Liver (tissue), 9 donors: ENCODE measurements around the gene FAM210A. TPM values are rescaled to one million over a fixed set of nuclear protein-coding genes. Genes with fewer than 3 reads are reported as not detected.

Experiments
- DNase-seq: peaks from one replicate; pipeline ENCODE4 v3.0.0-alpha.2; 2017; ENCODE audit warnings: low spot score
- H3K27ac ChIP-seq, 2 donors: one replicate each; pipeline ENCODE4 v1.7.0; 2013; ENCODE audit warnings: inconsistent platforms in 2 of 2, low read length in 2 of 2, control low read depth in 1 of 2, low read depth in 1 of 2, mild to moderate bottlenecking in 1 of 2
- H3K27me3 ChIP-seq, 4 donors: one replicate each; pipeline versions ENCODE4 v1.6.1 to v1.7.0; 2013; ENCODE audit warnings: low read length in 3 of 4, inconsistent platforms in 1 of 4, mild to moderate bottlenecking in 1 of 4, moderate library complexity in 1 of 4; ENCODE audit not compliant: control insufficient read depth in 4 of 4, insufficient read depth in 4 of 4
- H3K36me3 ChIP-seq, 4 donors: one replicate each; pipeline versions ENCODE4 v1.6.1 to v1.7.0; 2013; ENCODE audit warnings: low read length in 3 of 4, mild to moderate bottlenecking in 3 of 4, low read depth in 1 of 4, moderate library complexity in 1 of 4; ENCODE audit not compliant: control insufficient read depth in 4 of 4, insufficient read depth in 3 of 4
- H3K4me1 ChIP-seq, 4 donors: one replicate each; pipeline versions ENCODE4 v1.6.1 to v1.7.0; 2013; ENCODE audit warnings: low read length in 3 of 4, mild to moderate bottlenecking in 3 of 4, moderate library complexity in 1 of 4; ENCODE audit not compliant: control insufficient read depth in 4 of 4, insufficient read depth in 4 of 4
- H3K4me3 ChIP-seq, 3 donors: one replicate each; pipeline versions ENCODE4 v1.6.1 to v1.7.0; 2013; ENCODE audit warnings: low read length in 3 of 3, control low read depth in 1 of 3, low read depth in 1 of 3, mild to moderate bottlenecking in 1 of 3
- H3K9ac ChIP-seq, 2 donors: one replicate each; pipeline ENCODE4 v1.7.0; 2013; ENCODE audit warnings: low read length in 2 of 2, mild to moderate bottlenecking in 2 of 2, moderate library complexity in 2 of 2, control low read depth in 1 of 2, low read depth in 1 of 2
- H3K9me3 ChIP-seq, 4 donors: one replicate each; pipeline versions ENCODE4 v1.6.1 to v1.7.0; 2013; ENCODE audit warnings: low read length in 3 of 4; ENCODE audit not compliant: control insufficient read depth in 4 of 4
- FOXA2 ChIP-seq: IDR thresholded peaks from 2 replicates; pipeline ENCODE4 v1.6.1; 2016; ENCODE audit warnings: antibody characterized with exemption
- GABPA ChIP-seq, 2 donors: IDR thresholded peaks in 1 of 2; conservative IDR thresholded peaks in 1 of 2; 2 replicates each; pipeline ENCODE4 v1.6.1; 2016; ENCODE audit warnings: antibody characterized with exemption in 2 of 2, mild to moderate bottlenecking in 1 of 2, moderate library complexity in 1 of 2
- HNF4A ChIP-seq, 2 donors: conservative IDR thresholded peaks; 2 replicates each; pipeline ENCODE4 v1.6.1; 2016; ENCODE audit warnings: antibody characterized with exemption in 2 of 2, mild to moderate bottlenecking in 2 of 2
- NR2F2 ChIP-seq: IDR thresholded peaks from 2 replicates; pipeline ENCODE4 v1.6.1; 2016; ENCODE audit warnings: antibody characterized with exemption
- SP1 ChIP-seq: IDR thresholded peaks from 2 replicates; pipeline ENCODE4 v1.6.1; 2018; ENCODE audit warnings: antibody characterized with exemption, mild to moderate bottlenecking
- TAF1 ChIP-seq: conservative IDR thresholded peaks from 2 replicates; pipeline ENCODE4 v1.6.1; 2016; ENCODE audit warnings: antibody characterized with exemption, mild to moderate bottlenecking
- YY1 ChIP-seq: IDR thresholded peaks from 2 replicates; pipeline ENCODE4 v1.6.1; 2016; ENCODE audit warnings: antibody characterized with exemption, mild to moderate bottlenecking
- WGBS: extraction: QIAGEN DNeasy Blood & Tissue Kit; methylation state at CpG from one replicate; pipeline ENCODE4 v1.1.7; 2013; 5-methylcytosine and 5-hydroxymethylcytosine counted together
- polyA plus RNA-seq, 2 donors: library from polyadenylated mRNA; stranded (reverse) in 1 of 2; unstranded in 1 of 2; fragments of 200-250 nt in 1 of 2; fragments of >200 nt in 1 of 2; fragmentation: Nextera tagmentation in 1 of 2; extraction: Ambion mirVana in 1 of 2; gene quantifications; one replicate each; pipeline versions ENCODE4 v1.2.1 to v1.2.3, GENCODE V29; 2013 to 2015
- total RNA-seq, 2 donors: library from RNA; depleted of rRNA; stranded (reverse); fragments of >200 nt; gene quantifications; one replicate each; pipeline ENCODE4 v1.2.3, GENCODE V29; 2014
- TF ChIP-seq, protein P1 (sequence below): IDR thresholded peaks from 2 replicates; pipeline ENCODE4 v1.6.1; 2016; ENCODE audit warnings: antibody characterized with exemption, mild to moderate bottlenecking
- TF ChIP-seq, protein P2 (sequence below): IDR thresholded peaks from 2 replicates; pipeline ENCODE4 v1.6.1; 2016; ENCODE audit warnings: antibody characterized with exemption
- TF ChIP-seq, protein P3 (sequence below): fragments of 150-350 bp; IDR thresholded peaks from 2 replicates; pipeline ENCODE4 v1.5.1; 2017; ENCODE audit warnings: improper control_type of control experiment, low read depth, low read length; ENCODE audit not compliant: missing input control
- donor health status: healthy.
- donor health status: healthy.
- donor health status: healthy.
- donor health status: healthy.
- donor health status: healthy.

Gene FAM210A
- total and polyA plus RNA-seq, 4 donors = 10.5 to 18.3 (median 12.5) TPM

GRCh38 chr18:13726972-13727331 lies 594 bp upstream of the FAM210A start:
- Histone ChIP-seq H3K9me3 (no peaks in the 10 kb centered on the region), H3K4me1 (peaks cover 0 to 19% (median 12%) of the 10 kb centered on the region in 4 donors), H3K27ac (peak overlapping the region; percentile 84 to 99), H3K27me3 (no peaks in the 10 kb centered on the region), H3K36me3 (no peaks in the 10 kb centered on the region), H3K9ac (peak overlapping the region; percentile 84 to 88), H3K4me3 (peak overlapping the region; percentile 85 to 96 (median 89))
- DNase-seq = no peak
- no peak for TF ChIP-seq SP1
- no peak for TF ChIP-seq NR2F2
- TF ChIP-seq YY1 = no peak
- no peak for TF ChIP-seq FOXA2
- no peak for TF ChIP-seq TAF1
- TF ChIP-seq, protein P1, sequence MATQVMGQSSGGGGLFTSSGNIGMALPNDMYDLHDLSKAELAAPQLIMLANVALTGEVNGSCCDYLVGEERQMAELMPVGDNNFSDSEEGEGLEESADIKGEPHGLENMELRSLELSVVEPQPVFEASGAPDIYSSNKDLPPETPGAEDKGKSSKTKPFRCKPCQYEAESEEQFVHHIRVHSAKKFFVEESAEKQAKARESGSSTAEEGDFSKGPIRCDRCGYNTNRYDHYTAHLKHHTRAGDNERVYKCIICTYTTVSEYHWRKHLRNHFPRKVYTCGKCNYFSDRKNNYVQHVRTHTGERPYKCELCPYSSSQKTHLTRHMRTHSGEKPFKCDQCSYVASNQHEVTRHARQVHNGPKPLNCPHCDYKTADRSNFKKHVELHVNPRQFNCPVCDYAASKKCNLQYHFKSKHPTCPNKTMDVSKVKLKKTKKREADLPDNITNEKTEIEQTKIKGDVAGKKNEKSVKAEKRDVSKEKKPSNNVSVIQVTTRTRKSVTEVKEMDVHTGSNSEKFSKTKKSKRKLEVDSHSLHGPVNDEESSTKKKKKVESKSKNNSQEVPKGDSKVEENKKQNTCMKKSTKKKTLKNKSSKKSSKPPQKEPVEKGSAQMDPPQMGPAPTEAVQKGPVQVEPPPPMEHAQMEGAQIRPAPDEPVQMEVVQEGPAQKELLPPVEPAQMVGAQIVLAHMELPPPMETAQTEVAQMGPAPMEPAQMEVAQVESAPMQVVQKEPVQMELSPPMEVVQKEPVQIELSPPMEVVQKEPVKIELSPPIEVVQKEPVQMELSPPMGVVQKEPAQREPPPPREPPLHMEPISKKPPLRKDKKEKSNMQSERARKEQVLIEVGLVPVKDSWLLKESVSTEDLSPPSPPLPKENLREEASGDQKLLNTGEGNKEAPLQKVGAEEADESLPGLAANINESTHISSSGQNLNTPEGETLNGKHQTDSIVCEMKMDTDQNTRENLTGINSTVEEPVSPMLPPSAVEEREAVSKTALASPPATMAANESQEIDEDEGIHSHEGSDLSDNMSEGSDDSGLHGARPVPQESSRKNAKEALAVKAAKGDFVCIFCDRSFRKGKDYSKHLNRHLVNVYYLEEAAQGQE = peak; percentile 15
- no peak for TF ChIP-seq GABPA (IDR thresholded peaks at IDR 0.05 in 1 of 2, conservative IDR thresholded peaks at IDR 0.05 in 1 of 2)
- TF ChIP-seq, protein P2, sequence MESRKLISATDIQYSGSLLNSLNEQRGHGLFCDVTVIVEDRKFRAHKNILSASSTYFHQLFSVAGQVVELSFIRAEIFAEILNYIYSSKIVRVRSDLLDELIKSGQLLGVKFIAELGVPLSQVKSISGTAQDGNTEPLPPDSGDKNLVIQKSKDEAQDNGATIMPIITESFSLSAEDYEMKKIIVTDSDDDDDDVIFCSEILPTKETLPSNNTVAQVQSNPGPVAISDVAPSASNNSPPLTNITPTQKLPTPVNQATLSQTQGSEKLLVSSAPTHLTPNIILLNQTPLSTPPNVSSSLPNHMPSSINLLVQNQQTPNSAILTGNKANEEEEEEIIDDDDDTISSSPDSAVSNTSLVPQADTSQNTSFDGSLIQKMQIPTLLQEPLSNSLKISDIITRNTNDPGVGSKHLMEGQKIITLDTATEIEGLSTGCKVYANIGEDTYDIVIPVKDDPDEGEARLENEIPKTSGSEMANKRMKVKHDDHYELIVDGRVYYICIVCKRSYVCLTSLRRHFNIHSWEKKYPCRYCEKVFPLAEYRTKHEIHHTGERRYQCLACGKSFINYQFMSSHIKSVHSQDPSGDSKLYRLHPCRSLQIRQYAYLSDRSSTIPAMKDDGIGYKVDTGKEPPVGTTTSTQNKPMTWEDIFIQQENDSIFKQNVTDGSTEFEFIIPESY = peak; percentile 25
- TF ChIP-seq, protein P3, sequence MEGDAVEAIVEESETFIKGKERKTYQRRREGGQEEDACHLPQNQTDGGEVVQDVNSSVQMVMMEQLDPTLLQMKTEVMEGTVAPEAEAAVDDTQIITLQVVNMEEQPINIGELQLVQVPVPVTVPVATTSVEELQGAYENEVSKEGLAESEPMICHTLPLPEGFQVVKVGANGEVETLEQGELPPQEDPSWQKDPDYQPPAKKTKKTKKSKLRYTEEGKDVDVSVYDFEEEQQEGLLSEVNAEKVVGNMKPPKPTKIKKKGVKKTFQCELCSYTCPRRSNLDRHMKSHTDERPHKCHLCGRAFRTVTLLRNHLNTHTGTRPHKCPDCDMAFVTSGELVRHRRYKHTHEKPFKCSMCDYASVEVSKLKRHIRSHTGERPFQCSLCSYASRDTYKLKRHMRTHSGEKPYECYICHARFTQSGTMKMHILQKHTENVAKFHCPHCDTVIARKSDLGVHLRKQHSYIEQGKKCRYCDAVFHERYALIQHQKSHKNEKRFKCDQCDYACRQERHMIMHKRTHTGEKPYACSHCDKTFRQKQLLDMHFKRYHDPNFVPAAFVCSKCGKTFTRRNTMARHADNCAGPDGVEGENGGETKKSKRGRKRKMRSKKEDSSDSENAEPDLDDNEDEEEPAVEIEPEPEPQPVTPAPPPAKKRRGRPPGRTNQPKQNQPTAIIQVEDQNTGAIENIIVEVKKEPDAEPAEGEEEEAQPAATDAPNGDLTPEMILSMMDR = no peak
- under 1% methylated on average over 30 of the region's 30 CpGs for WGBS

- WGBS = 2% methylated on average over 35 of the region's 35 CpGs
- no peak for TF ChIP-seq FOXA2
- peak; percentile 38 for TF ChIP-seq SP1
- no peak for TF ChIP-seq NR2F2
- TF ChIP-seq, protein P1 = no peak
- TF ChIP-seq HNF4A (conservative IDR thresholded peaks at IDR 0.05) = peak; percentile 77 to 87
Observed at GRCh38 chr18:13725566-13726231, 659 bp downstream of the FAM210A start.

More at GRCh38 chr18:13725566-13726231, 659 bp downstream of the FAM210A start:
- H3K9me3 ChIP-seq = no peaks in the 10 kb centered on the region
- no peaks in the 10 kb centered on the region for H3K36me3 ChIP-seq
- H3K4me1 ChIP-seq = peaks cover 0 to 19% (median 12%) of the 10 kb centered on the region in 4 donors
- peak overlapping the region; percentile 49 to 85 for H3K9ac ChIP-seq
- DNase-seq = no peak
- peak overlapping the region; percentile 85 to 96 (median 89) for H3K4me3 ChIP-seq
- no peaks in the 10 kb centered on the region for H3K27me3 ChIP-seq
- H3K27ac ChIP-seq = peak overlapping the region; percentile 84 to 99
